Astrocyte of the spinal cord (primary cell): Measurements from ENCODE around the gene TRIM65.

ENCODE experiments used
- DNase-seq: peaks from one replicate; pipeline ENCODE4 v3.0.0; 2011; ENCODE audit warnings: low read depth, low spot score
- H3K4me3 ChIP-seq: 2 replicates; pipeline ENCODE4 v1.5.1; 2011; ENCODE audit warnings: low read depth, mild to moderate bottlenecking, low read length, moderate library complexity
- CTCF ChIP-seq: IDR thresholded peaks from 2 replicates; pipeline ENCODE4 v1.5.1; 2012; ENCODE audit warnings: low read depth, mild to moderate bottlenecking, low read length, inconsistent platforms
- in situ Hi-C: cut with HindIII; loops from 2 replicates; pipeline ENCODE4 v1.10.0; 2017; ENCODE audit warnings: low sequenced_read_pairs

The TRIM65 gene

GRCh38 chr17:75849724-75850123 lies 47.0 kb downstream of the TRIM65 start:
- TF ChIP-seq CTCF, result no peak
- no peak for DNase-seq
- in situ Hi-C loops, result no loop called here
- no peak overlapping the region for H3K4me3 ChIP-seq

DNA sequence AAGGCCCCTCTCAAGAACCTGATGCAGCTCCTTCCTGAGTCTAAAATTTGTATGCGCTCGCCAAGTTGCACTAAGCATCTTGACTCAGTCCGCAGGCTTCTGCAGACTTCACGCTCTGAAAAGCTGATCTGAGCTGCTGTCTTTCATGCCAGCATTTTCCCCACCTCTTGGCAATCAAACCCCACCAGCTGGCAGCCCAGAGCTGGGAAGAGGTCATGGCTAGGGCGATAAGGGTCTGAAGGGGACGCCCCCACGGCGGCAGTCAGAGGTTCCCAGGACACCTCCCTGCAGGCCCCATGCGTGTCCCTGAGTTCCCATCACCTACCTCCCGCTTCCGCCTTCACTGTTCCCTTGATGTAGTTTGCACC lies 47.5 kb downstream of the TRIM65 start:
- no peak for TF ChIP-seq CTCF
- no peak for DNase-seq

GRCh38 chr17:75848523-75849278 lies 48.0 kb downstream of the TRIM65 start:
- peak; percentile 82 for TF ChIP-seq CTCF
- in situ Hi-C loops, result no loop called here
- DNase-seq, result peak; percentile 30
- H3K4me3 ChIP-seq, result no peak overlapping the region

More for the DNA sequence above, 47.5 kb downstream of the TRIM65 start:
- no peak overlapping the region for H3K4me3 ChIP-seq
- in situ Hi-C loops, result no loop called here

- no peak for DNase-seq
- no peak overlapping the region for H3K4me3 ChIP-seq
Observed at GRCh38 chr17:75847614-75848522, 48.9 kb downstream of the TRIM65 start.

GRCh38 chr17:75846692-75847613 lies 49.8 kb downstream of the TRIM65 start:
- TF ChIP-seq CTCF, result no peak
- DNase-seq, result no peak
- in situ Hi-C loops, result no loop called here
- no peak overlapping the region for H3K4me3 ChIP-seq

More at GRCh38 chr17:75847614-75848522, 48.9 kb downstream of the TRIM65 start:
- no peak for TF ChIP-seq CTCF
- in situ Hi-C loops, result no loop called here
